ENCODE results near the gene LAMC1. TPM values are rescaled to one million over a fixed set of nuclear protein-coding genes. Genes with fewer than 3 reads are reported as not detected.

LAMC1 gene
- total RNA-seq, 1 experiment from 2014 or later = 61.2 TPM

GRCh38 chr1:183025010-183025337 is 1.8 kb downstream of the LAMC1 start:
- Histone ChIP-seq H3K79me2 (ENCODE audit: insufficient read depth, low read length) (peaks cover 54% of the 10 kb centered on the region), H3K9me3 (ENCODE audit: control insufficient read depth in 1 of 2, insufficient read depth in 1 of 2, low read depth in 1 of 2, low read length in 2 of 2) (no peaks in the 10 kb centered on the region), H3K27ac (ENCODE audit: low read depth, low read length) (no peak overlapping the region), H3K4me2 (ENCODE audit: low read length) (peak overlapping the region; percentile 92), H3K36me3 (ENCODE audit: control insufficient read depth in 1 of 2, insufficient read depth in 2 of 2, low read length in 2 of 2) (0 out of 4 replicates have a peak, but pooled peaks cover 0 to 6% of the 10 kb centered on the region in 2 experiments), H3K9ac (ENCODE audit: low read length) (peak overlapping the region; percentile 73), H4K20me1 (ENCODE audit: insufficient read depth) (no peaks in the 10 kb centered on the region), H3K4me1 (ENCODE audit: control insufficient read depth in 1 of 2, insufficient read depth in 2 of 2, low read length in 2 of 2) (peaks cover 31 to 67% of the 10 kb centered on the region in 2 experiments), H3K9me2 (ENCODE audit: insufficient read depth) (no peaks in the 10 kb centered on the region), H2AFZ (ENCODE audit: low read depth, low read length, poor library complexity, severe bottlenecking) (no peak overlapping the region), H3K4me3 (replicated peaks in 1 of 2; ENCODE audit: low read depth in 1 of 2, low read length in 2 of 2) (peak overlapping the region; percentile 62 to 76), H3K27me3 (ENCODE audit: insufficient read depth, low read length) (no peaks in the 10 kb centered on the region)
- RAD21 ChIA-PET (ENCODE audit: low non-redundant PET in 1 of 2, low total read pairs in 2 of 2, uncharacterized antibody in 2 of 2, unreplicated experiment in 2 of 2) = no interaction called here
- POLR2A ChIA-PET = no interaction called here
- CTCF ChIA-PET = interaction anchor here (2.5 kb wide), 1 partner anchor 63 kb away, joined by 7 read pairs; no protein-coding TSS in a partner anchor
- no TSS peak for BruUV-seq (replicated peaks)
- no peak for DNase-seq (ENCODE audit: low read depth, low spot score)
- no peak for TF ChIP-seq ELF1 (IDR thresholded peaks at IDR 0.05; ENCODE audit: borderline replicate concordance, low read depth)
- no peak for TF ChIP-seq JUND (IDR thresholded peaks at IDR 0.05)
- no peak for TF ChIP-seq YY1 (IDR thresholded peaks at IDR 0.05; ENCODE audit: extremely low read depth, insufficient replicate concordance, low read depth, low read length)
- TF ChIP-seq ZFX (IDR thresholded peaks at IDR 0.05) = no peak
- TF ChIP-seq CBX3 (IDR thresholded peaks at IDR 0.05; ENCODE audit: low read depth) = no peak
- no peak for TF ChIP-seq ATF3 (IDR thresholded peaks at IDR 0.05)
- no peak for TF ChIP-seq ZNF274 (IDR thresholded peaks at IDR 0.05; ENCODE audit: low read depth, low read length)
- no peak for ATAC-seq
- intact Hi-C loops (cut with micrococcal nuclease) = no loop called here

GRCh38 chr1:183025782-183026774 is 2.9 kb downstream of the LAMC1 start:
- Histone ChIP-seq H3K36me3 (ENCODE audit: control insufficient read depth in 1 of 2, insufficient read depth in 2 of 2, low read length in 2 of 2) (0 out of 4 replicates have a peak, but pooled peaks cover 0 to 6% of the 10 kb centered on the region in 2 experiments), H4K20me1 (ENCODE audit: insufficient read depth) (no peaks in the 10 kb centered on the region), H3K4me2 (ENCODE audit: low read length) (peak overlapping the region; percentile 92; the same call in 1 of the 2 replicates), H3K79me2 (ENCODE audit: insufficient read depth, low read length) (peaks cover 65% of the 10 kb centered on the region), H3K4me3 (replicated peaks in 1 of 2; ENCODE audit: low read depth in 1 of 2, low read length in 2 of 2) (no peak overlapping the region), H3K9me2 (ENCODE audit: insufficient read depth) (no peaks in the 10 kb centered on the region), H3K9ac (ENCODE audit: low read length) (no peak overlapping the region), H3K27me3 (ENCODE audit: insufficient read depth, low read length) (no peaks in the 10 kb centered on the region), H3K4me1 (ENCODE audit: control insufficient read depth in 1 of 2, insufficient read depth in 2 of 2, low read length in 2 of 2) (peaks cover 32 to 72% of the 10 kb centered on the region in 2 experiments), H2AFZ (ENCODE audit: low read depth, low read length, poor library complexity, severe bottlenecking) (no peak overlapping the region), H3K27ac (ENCODE audit: low read depth, low read length) (no peak overlapping the region), H3K9me3 (ENCODE audit: control insufficient read depth in 1 of 2, insufficient read depth in 1 of 2, low read depth in 1 of 2, low read length in 2 of 2) (no peaks in the 10 kb centered on the region)
- DNase-seq (ENCODE audit: low read depth, low spot score) (no peak), ATAC-seq (no peak)
- RAD21 ChIA-PET (ENCODE audit: low non-redundant PET in 1 of 2, low total read pairs in 2 of 2, uncharacterized antibody in 2 of 2, unreplicated experiment in 2 of 2) = no interaction called here
- TF ChIP-seq FOSL1 (IDR thresholded peaks at IDR 0.05; ENCODE audit: low read depth) (no peak), MAX (IDR thresholded peaks at IDR 0.05) (no peak), SRF (IDR thresholded peaks at IDR 0.05; ENCODE audit: low read depth) (no peak), EZH2 (IDR thresholded peaks at IDR 0.05) (no peak), YY1 (IDR thresholded peaks at IDR 0.05; ENCODE audit: extremely low read depth, insufficient replicate concordance, low read depth, low read length) (no peak), ELF1 (IDR thresholded peaks at IDR 0.05; ENCODE audit: borderline replicate concordance, low read depth) (no peak), CBX3 (IDR thresholded peaks at IDR 0.05; ENCODE audit: low read depth) (no peak)
- intact Hi-C loops (cut with micrococcal nuclease) = no loop called here
- BruUV-seq (replicated peaks) = no TSS peak
- POLR2A ChIA-PET = no interaction called here
- CTCF ChIA-PET = interaction anchor here (1.6 to 2.5 kb wide), 2 partner anchors 63 to 64 kb away, joined by 5 to 7 read pairs; no protein-coding TSS in a partner anchor

Measured in HCT116 (cell line).